ENCODE measurements around the gene RFX2.

RFX2 gene

GRCh38 chr19:5950741-5951140, 159.6 kb downstream of the RFX2 start:
- peak in 1 of 2 donors; percentile 24 for DNase-seq

GRCh38 chr19:5949792-5950305, 160.5 kb downstream of the RFX2 start:
- DNase-seq = peak in 1 of 2 donors; percentile 31

GRCh38 chr19:5948752-5949564, 161.3 kb downstream of the RFX2 start:
- peak in 1 of 2 donors; percentile 17 for DNase-seq

- DNase-seq = peak in 1 of 2 donors; percentile 50
Observed at GRCh38 chr19:5947435-5947834, 162.9 kb downstream of the RFX2 start.

- no peak for DNase-seq
Observed at GRCh38 chr19:5943623-5944022, 166.7 kb downstream of the RFX2 start.
